KMS-11 (cell line): ENCODE measurements around the gene BRSK1.

ENCODE experiments used
- H2AFZ ChIP-seq: fragments of 200-600 bp; sonication (generic); 2 replicates; pipeline ENCODE4 v1.6.1; 2016; ENCODE audit warnings: antibody characterized with exemption, mixed run types, low read depth
- H3K27ac ChIP-seq: fragments of 200-600 bp; sonication (generic); 2 replicates; pipeline ENCODE4 v1.6.1; 2016; ENCODE audit warnings: mild to moderate bottlenecking, mixed run types
- H3K27me3 ChIP-seq: fragments of 200-600 bp; sonication (generic); 2 replicates; pipeline ENCODE4 v1.6.1; 2017; ENCODE audit warnings: mild to moderate bottlenecking, low read depth, mixed run types, moderate library complexity; ENCODE audit not compliant: insufficient read depth
- H3K36me3 ChIP-seq: fragments of 200-600 bp; sonication (generic); 2 replicates; pipeline ENCODE4 v1.6.1; 2017; ENCODE audit warnings: mild to moderate bottlenecking, mixed run types; ENCODE audit not compliant: insufficient read depth
- H3K4me1 ChIP-seq: fragments of 200-600 bp; sonication (generic); 2 replicates; pipeline ENCODE4 v1.6.1; 2016; ENCODE audit warnings: mild to moderate bottlenecking, low read depth, mixed run types; ENCODE audit not compliant: poor library complexity, severe bottlenecking
- H3K4me2 ChIP-seq: fragments of 200-600 bp; sonication (generic); 2 replicates; pipeline ENCODE4 v1.7.0; 2016; ENCODE audit warnings: mild to moderate bottlenecking, mixed run types
- H3K4me3 ChIP-seq: fragments of 200-600 bp; sonication (generic); IDR thresholded peaks from 2 replicates; pipeline ENCODE4 v1.6.1; 2017; ENCODE audit warnings: low read depth, low read length, mixed read lengths; ENCODE audit not compliant: insufficient read depth
- H3K79me2 ChIP-seq: fragments of 200-600 bp; sonication (generic); 2 replicates; pipeline ENCODE4 v1.6.1; 2016; ENCODE audit warnings: low read depth, mixed run types; ENCODE audit not compliant: insufficient read depth
- H3K9ac ChIP-seq: fragments of 200-600 bp; sonication (generic); 2 replicates; pipeline ENCODE4 v1.6.1; 2016; ENCODE audit warnings: mild to moderate bottlenecking, mixed run types
- H4K20me1 ChIP-seq: fragments of 200-600 bp; sonication (generic); 2 replicates; pipeline ENCODE4 v1.6.1; 2016; ENCODE audit warnings: mild to moderate bottlenecking, mixed run types; ENCODE audit not compliant: insufficient read depth
- TF ChIP-seq, protein P1 (sequence below): fragments of 200-600 bp; sonication (generic); conservative IDR thresholded peaks from 2 replicates; pipeline ENCODE4 v1.6.1; 2017; ENCODE audit warnings: low read depth, mild to moderate bottlenecking, antibody characterized with exemption, low read length, moderate library complexity, mixed read lengths

The BRSK1 gene

GRCh38 chr19:55266840-55267239 is 17.0 kb upstream of the BRSK1 start:
- TF ChIP-seq, protein P1, sequence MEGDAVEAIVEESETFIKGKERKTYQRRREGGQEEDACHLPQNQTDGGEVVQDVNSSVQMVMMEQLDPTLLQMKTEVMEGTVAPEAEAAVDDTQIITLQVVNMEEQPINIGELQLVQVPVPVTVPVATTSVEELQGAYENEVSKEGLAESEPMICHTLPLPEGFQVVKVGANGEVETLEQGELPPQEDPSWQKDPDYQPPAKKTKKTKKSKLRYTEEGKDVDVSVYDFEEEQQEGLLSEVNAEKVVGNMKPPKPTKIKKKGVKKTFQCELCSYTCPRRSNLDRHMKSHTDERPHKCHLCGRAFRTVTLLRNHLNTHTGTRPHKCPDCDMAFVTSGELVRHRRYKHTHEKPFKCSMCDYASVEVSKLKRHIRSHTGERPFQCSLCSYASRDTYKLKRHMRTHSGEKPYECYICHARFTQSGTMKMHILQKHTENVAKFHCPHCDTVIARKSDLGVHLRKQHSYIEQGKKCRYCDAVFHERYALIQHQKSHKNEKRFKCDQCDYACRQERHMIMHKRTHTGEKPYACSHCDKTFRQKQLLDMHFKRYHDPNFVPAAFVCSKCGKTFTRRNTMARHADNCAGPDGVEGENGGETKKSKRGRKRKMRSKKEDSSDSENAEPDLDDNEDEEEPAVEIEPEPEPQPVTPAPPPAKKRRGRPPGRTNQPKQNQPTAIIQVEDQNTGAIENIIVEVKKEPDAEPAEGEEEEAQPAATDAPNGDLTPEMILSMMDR, result no peak
- Histone ChIP-seq H3K4me3 (no peak overlapping the region), H3K4me1 (no peaks in the 10 kb centered on the region), H4K20me1 (no peaks in the 10 kb centered on the region), H3K27ac (no peak overlapping the region), H3K4me2 (no peak overlapping the region), H3K9ac (no peak overlapping the region), H3K79me2 (no peaks in the 10 kb centered on the region; the same call in 1 of the 2 replicates), H3K36me3 (no peaks in the 10 kb centered on the region), H3K27me3 (no peaks in the 10 kb centered on the region), H2AFZ (no peak overlapping the region)

DNA sequence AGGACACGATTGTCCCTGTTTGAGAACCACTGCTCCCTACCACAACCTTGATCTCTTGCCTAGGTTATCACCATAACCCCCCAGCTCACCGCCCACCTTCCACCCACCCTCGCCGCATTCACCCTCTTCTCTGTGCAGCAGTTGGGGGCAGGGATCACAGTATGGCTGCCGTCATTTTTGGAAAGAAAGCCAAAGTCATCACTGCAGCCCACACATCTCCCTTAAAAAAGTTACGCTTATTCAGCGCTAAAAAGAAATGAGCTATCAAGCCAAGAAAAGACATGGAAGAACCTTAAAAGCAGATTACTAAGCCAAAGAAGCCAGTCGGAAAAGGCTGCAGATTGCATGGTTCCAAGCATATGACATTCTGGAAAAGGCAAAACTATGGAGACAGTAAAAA is 14.5 kb upstream of the BRSK1 start:
- no peaks in the 10 kb centered on the region for H3K27me3 ChIP-seq
- H4K20me1 ChIP-seq, result no peaks in the 10 kb centered on the region
- no peak overlapping the region for H3K4me2 ChIP-seq
- H3K27ac ChIP-seq, result no peak overlapping the region
- H3K9ac ChIP-seq, result no peak overlapping the region
- H3K36me3 ChIP-seq, result no peaks in the 10 kb centered on the region
- TF ChIP-seq, protein P1, result no peak
- H3K4me1 ChIP-seq, result no peaks in the 10 kb centered on the region
- no peak overlapping the region for H3K4me3 ChIP-seq
- no peaks in the 10 kb centered on the region; the same call in 1 of the 2 replicates for H3K79me2 ChIP-seq
- no peak overlapping the region for H2AFZ ChIP-seq

- Histone ChIP-seq H4K20me1 (no peaks in the 10 kb centered on the region), H3K4me1 (no peaks in the 10 kb centered on the region), H3K4me2 (no peak overlapping the region), H3K27ac (no peak overlapping the region), H3K4me3 (no peak overlapping the region), H3K9ac (no peak overlapping the region), H3K79me2 (no peaks in the 10 kb centered on the region; the same call in 1 of the 2 replicates), H2AFZ (no peak overlapping the region), H3K27me3 (no peaks in the 10 kb centered on the region), H3K36me3 (no peaks in the 10 kb centered on the region)
- TF ChIP-seq, protein P1, result no peak
Measured at GRCh38 chr19:55270172-55270942, 13.4 kb upstream of the BRSK1 start.

- Histone ChIP-seq H3K27me3 (no peaks in the 10 kb centered on the region), H3K4me2 (no peak overlapping the region), H3K4me1 (peaks cover 7% of the 10 kb centered on the region), H3K79me2 (no peaks in the 10 kb centered on the region; the same call in 1 of the 2 replicates), H4K20me1 (no peaks in the 10 kb centered on the region), H3K4me3 (no peak overlapping the region), H3K9ac (no peak overlapping the region), H3K36me3 (no peaks in the 10 kb centered on the region), H3K27ac (no peak overlapping the region), H2AFZ (no peak overlapping the region)
- TF ChIP-seq, protein P1, result no peak
Measured at GRCh38 chr19:55272142-55272541, 11.7 kb upstream of the BRSK1 start.
